Tibial nerve (tissue), 4 donors: ENCODE measurements around the gene FCHSD2. TPM values are rescaled to one million over a fixed set of nuclear protein-coding genes. Genes with fewer than 3 reads are reported as not detected.

Source experiments
- DNase-seq, 2 donors: peaks; one replicate each; pipeline ENCODE4 v3.0.0-alpha.2; 2019; ENCODE audit warnings: low spot score in 2 of 2
- H3K27ac ChIP-seq, 4 donors: fragments of 200-600 bp; sonication (generic) in 3 of 4; one replicate each; pipeline ENCODE4 v1.5.1; 2017 to 2019; ENCODE audit warnings: mild to moderate bottlenecking in 1 of 4
- H3K27me3 ChIP-seq, 2 donors: fragments of 200-600 bp; sonication (generic) in 1 of 2; one replicate each; pipeline versions ENCODE4 v1.5.1 to v1.6.0; 2017 to 2019
- H3K36me3 ChIP-seq, 3 donors: fragments of 200-600 bp; sonication (generic); one replicate each; pipeline ENCODE4 v1.5.1; 2018 to 2019
- H3K4me1 ChIP-seq, 4 donors: fragments of 200-600 bp; sonication (generic) in 3 of 4; one replicate each; pipeline ENCODE4 v1.5.1; 2017 to 2019
- H3K4me3 ChIP-seq, 4 donors: fragments of 200-600 bp; sonication (generic) in 3 of 4; one replicate each; pipeline ENCODE4 v1.5.1; 2017 to 2019; ENCODE audit warnings: mild to moderate bottlenecking in 1 of 4, moderate library complexity in 1 of 4
- H3K9me3 ChIP-seq, 4 donors: fragments of 200-600 bp; sonication (generic) in 3 of 4; one replicate each; pipeline ENCODE4 v1.5.1; 2017 to 2019
- CTCF ChIP-seq, 5 experiments: fragments of 200-600 bp in 3 of 5; fragments of 450-650 bp in 2 of 5; sonication (generic) in 3 of 5; IDR thresholded peaks; one replicate each; pipeline ENCODE4 v1.5.1; 2016 to 2019; ENCODE audit warnings: antibody characterized with exemption in 5 of 5, mild to moderate bottlenecking in 3 of 5, moderate library complexity in 2 of 5
- EP300 ChIP-seq, 2 donors: sonication (generic); formaldehyde crosslinking; IDR thresholded peaks; one replicate each; pipeline ENCODE4 v1.6.1; 2017; ENCODE audit warnings: antibody characterized with exemption in 2 of 2, mild to moderate bottlenecking in 1 of 2
- POLR2A ChIP-seq, 2 donors: fragments of 450-650 bp; IDR thresholded peaks; one replicate each; pipeline ENCODE4 v1.6.1; 2017; ENCODE audit warnings: antibody characterized with exemption in 2 of 2, mild to moderate bottlenecking in 2 of 2, moderate library complexity in 2 of 2
- WGBS, 2 donors: methylation state at CpG; one replicate each; pipeline ENCODE4 v1.1.5; 2018; 5-methylcytosine and 5-hydroxymethylcytosine counted together
- total RNA-seq, 4 donors: library from RNA; depleted of rRNA; stranded (reverse); fragments of >200 nt; gene quantifications; one replicate each; pipeline ENCODE4 v1.1.0, GENCODE V29; 2016

Gene FCHSD2
- total RNA-seq, 4 donors from 2014 or later: 19.5 to 29.1 (median 22.8) TPM

GRCh38 chr11:72935700-72936099, 206.4 kb downstream of the FCHSD2 start:
- TF ChIP-seq CTCF (IDR thresholded peaks at IDR 0.05) (no peak), EP300 (IDR thresholded peaks at IDR 0.05) (no peak)
- peaks cover 0 to 7% (median 2%) of the 10 kb centered on the region in 4 donors for H3K4me1 ChIP-seq
- H3K9me3 ChIP-seq: no peaks in the 10 kb centered on the region
- DNase-seq: no peak
- peak overlapping the region in 1 of 4 donors; percentile 22 for H3K27ac ChIP-seq
- H3K36me3 ChIP-seq: no peaks in the 10 kb centered on the region
- H3K4me3 ChIP-seq: no peak overlapping the region
- no peaks in the 10 kb centered on the region for H3K27me3 ChIP-seq

- WGBS, 2 donors: 88% methylated on average over 1 of the region's 1 CpG
- H3K36me3 ChIP-seq: no peaks in the 10 kb centered on the region
- H3K4me3 ChIP-seq: no peak overlapping the region
These were observed 210.0 kb downstream of the FCHSD2 start for GRCh38 chr11:72932132-72932570.

DNA sequence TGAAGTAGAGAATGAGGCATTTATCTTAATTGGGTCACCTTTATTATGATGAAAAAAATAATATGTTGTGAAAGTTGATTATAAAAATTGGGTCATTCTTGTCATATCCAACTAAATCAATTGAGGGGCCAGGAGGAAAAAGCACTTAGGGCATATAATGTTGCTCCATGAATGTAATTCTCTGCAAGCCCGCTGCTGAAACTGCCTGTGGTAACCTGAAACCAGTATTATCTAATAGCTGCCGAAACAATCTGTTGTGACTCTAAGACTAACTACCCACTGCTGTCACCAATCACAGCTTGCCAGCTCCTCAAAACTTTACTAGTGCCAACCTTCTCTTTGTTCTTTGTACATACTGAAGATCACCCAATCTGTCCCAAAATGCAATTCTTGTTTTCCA, 212.1 kb downstream of the FCHSD2 start:
- Histone ChIP-seq H3K4me3 (no peak overlapping the region), H3K9me3 (no peaks in the 10 kb centered on the region), H3K27ac (no peak overlapping the region), H3K27me3 (no peaks in the 10 kb centered on the region), H3K4me1 (peaks cover 0 to 7% (median 2%) of the 10 kb centered on the region in 4 donors), H3K36me3 (peaks cover 0 to 9% (median 0%) of the 10 kb centered on the region in 3 donors)
- no peak for DNase-seq
- 67 to 74% methylated on average over 2 of the region's 2 CpGs for WGBS, 2 donors
- TF ChIP-seq POLR2A (IDR thresholded peaks at IDR 0.05) (no peak), EP300 (IDR thresholded peaks at IDR 0.05) (no peak), CTCF (IDR thresholded peaks at IDR 0.05) (no peak)

More at GRCh38 chr11:72932132-72932570, 210.0 kb downstream of the FCHSD2 start:
- no peaks in the 10 kb centered on the region for H3K9me3 ChIP-seq
- peaks cover 0 to 7% (median 2%) of the 10 kb centered on the region in 4 donors for H3K4me1 ChIP-seq
- no peak overlapping the region for H3K27ac ChIP-seq
- no peak for DNase-seq
- no peaks in the 10 kb centered on the region for H3K27me3 ChIP-seq
- TF ChIP-seq CTCF (IDR thresholded peaks at IDR 0.05): no peak
- TF ChIP-seq POLR2A (IDR thresholded peaks at IDR 0.05): no peak
- no peak for TF ChIP-seq EP300 (IDR thresholded peaks at IDR 0.05)

DNA sequence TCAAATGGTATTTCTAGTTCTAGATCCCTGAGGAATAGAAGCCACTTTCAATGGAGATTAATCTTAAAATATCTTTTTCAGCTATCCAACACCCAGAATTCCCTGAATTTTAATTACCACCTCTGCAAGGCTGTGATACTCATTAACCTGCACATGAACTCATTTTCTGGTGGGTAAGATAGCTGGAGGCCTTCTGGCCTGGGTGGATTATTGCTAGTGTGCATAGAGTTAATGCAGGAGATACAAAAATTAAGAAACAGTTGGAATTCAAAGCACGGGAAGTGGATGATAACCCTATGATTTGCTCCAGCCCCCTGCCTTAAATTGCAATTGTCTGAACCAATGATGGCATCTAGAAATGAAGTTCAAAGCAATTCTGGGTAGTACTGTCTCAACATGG, 212.9 kb downstream of the FCHSD2 start:
- Histone ChIP-seq H3K4me3 (no peak overlapping the region), H3K27me3 (no peaks in the 10 kb centered on the region), H3K9me3 (no peaks in the 10 kb centered on the region), H3K4me1 (peaks cover 0 to 5% (median 0%) of the 10 kb centered on the region in 4 donors), H3K27ac (no peak overlapping the region), H3K36me3 (peaks cover 0 to 9% (median 0%) of the 10 kb centered on the region in 3 donors)
- DNase-seq: no peak
- 65 to 86% methylated on average over 1 of the region's 1 CpG for WGBS, 2 donors
- no peak for TF ChIP-seq POLR2A (IDR thresholded peaks at IDR 0.05)
- TF ChIP-seq CTCF (IDR thresholded peaks at IDR 0.05): no peak

DNA sequence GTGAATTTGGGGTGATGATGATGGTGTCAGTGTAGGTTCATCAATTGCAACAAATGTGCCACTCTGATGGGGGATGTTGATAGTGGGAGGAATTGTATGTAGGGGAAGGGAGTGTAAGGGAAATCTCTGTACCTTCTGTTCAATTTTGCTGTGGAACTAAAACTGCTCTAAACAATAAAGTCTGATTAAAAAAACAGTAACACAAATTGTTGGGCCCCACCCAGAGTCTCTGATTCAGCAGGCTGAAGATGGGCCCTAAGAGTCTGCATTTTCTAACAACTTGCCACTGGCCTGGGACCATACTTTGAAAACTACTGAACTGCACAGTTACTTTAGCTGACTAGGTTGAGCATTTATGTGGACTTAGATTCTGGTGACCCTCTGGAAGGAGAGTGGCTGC, 214.7 kb downstream of the FCHSD2 start:
- Histone ChIP-seq H3K36me3 (peaks cover 0 to 9% (median 0%) of the 10 kb centered on the region in 3 donors), H3K9me3 (no peaks in the 10 kb centered on the region), H3K4me1 (peaks cover 0 to 5% (median 0%) of the 10 kb centered on the region in 4 donors), H3K4me3 (no peak overlapping the region), H3K27me3 (no peaks in the 10 kb centered on the region), H3K27ac (no peak overlapping the region)
- DNase-seq: no peak
- TF ChIP-seq POLR2A (IDR thresholded peaks at IDR 0.05): no peak
- no peak for TF ChIP-seq EP300 (IDR thresholded peaks at IDR 0.05)
- no peak for TF ChIP-seq CTCF (IDR thresholded peaks at IDR 0.05)
